H9 (cell line): ENCODE results near the gene RAB31. TPM values are rescaled to one million over a fixed set of nuclear protein-coding genes. Genes with fewer than 3 reads are reported as not detected.

Experiments
- DNase-seq: peaks from one replicate; pipeline ENCODE4 v3.0.0-alpha.2; 2017
- H2AFZ ChIP-seq: one replicate; pipeline ENCODE4 v1.6.1; 2013; ENCODE audit warnings: mild to moderate bottlenecking, low read length, control low read depth, moderate library complexity
- H2AK5ac ChIP-seq: 2 replicates; pipeline ENCODE4 v1.6.1; 2013; ENCODE audit warnings: low read length, control low read depth, mixed read lengths; ENCODE audit not compliant: insufficient read length
- H2BK120ac ChIP-seq: one replicate; pipeline ENCODE4 v1.6.1; 2013; ENCODE audit warnings: low read depth, mild to moderate bottlenecking, low read length, control low read depth, inconsistent platforms; ENCODE audit not compliant: poor library complexity, severe bottlenecking
- H2BK12ac ChIP-seq: 2 replicates; pipeline ENCODE4 v1.6.1; 2013; ENCODE audit warnings: low read length, control low read depth, mixed read lengths, low read depth; ENCODE audit not compliant: insufficient read length
- H2BK15ac ChIP-seq: 2 replicates; pipeline ENCODE4 v1.6.1; 2013; ENCODE audit warnings: low read depth, low read length, control low read depth
- H2BK20ac ChIP-seq: one replicate; pipeline ENCODE4 v1.6.1; 2013; ENCODE audit warnings: low read depth, mild to moderate bottlenecking, low read length, control low read depth, inconsistent platforms; ENCODE audit not compliant: poor library complexity, severe bottlenecking
- H2BK5ac ChIP-seq: 2 replicates; pipeline ENCODE4 v1.6.1; 2013; ENCODE audit warnings: low read length, control low read depth, mixed read lengths; ENCODE audit not compliant: insufficient read length
- H3K14ac ChIP-seq: 2 replicates; pipeline ENCODE4 v1.6.1; 2013; ENCODE audit warnings: low read length, control low read depth; ENCODE audit not compliant: insufficient read depth
- H3K18ac ChIP-seq: 2 replicates; pipeline ENCODE4 v1.6.1; 2013; ENCODE audit warnings: low read depth, mild to moderate bottlenecking, mixed read lengths, low read length, control low read depth; ENCODE audit not compliant: insufficient read length
- H3K23ac ChIP-seq: 2 replicates; pipeline ENCODE4 v1.6.1; 2013; ENCODE audit warnings: low read length, control low read depth, mixed read lengths, low read depth; ENCODE audit not compliant: insufficient read length
- H3K23me2 ChIP-seq: 2 replicates; pipeline ENCODE4 v1.6.1; 2013; ENCODE audit warnings: low read depth, mild to moderate bottlenecking, mixed read lengths, low read length, control low read depth; ENCODE audit not compliant: insufficient read length, poor library complexity, severe bottlenecking
- H3K27ac ChIP-seq: 2 replicates; pipeline ENCODE4 v1.5.1; 2013; ENCODE audit warnings: low read length, control low read depth, mixed read lengths, low read depth; ENCODE audit not compliant: insufficient read length
- H3K27me3 ChIP-seq: 2 replicates; pipeline ENCODE4 v1.6.1; 2013; ENCODE audit warnings: low read length, control low read depth, inconsistent platforms; ENCODE audit not compliant: insufficient read depth
- H3K4ac ChIP-seq: 2 replicates; pipeline ENCODE4 v1.6.1; 2013; ENCODE audit warnings: low read depth, mild to moderate bottlenecking, control low read depth, inconsistent platforms, low read length, moderate library complexity
- H3K4me1 ChIP-seq: 2 replicates; pipeline ENCODE4 v1.6.1; 2013; ENCODE audit warnings: low read length, control low read depth, inconsistent platforms; ENCODE audit not compliant: insufficient read depth
- H3K4me2 ChIP-seq: 2 replicates; pipeline ENCODE4 v1.6.1; 2013; ENCODE audit warnings: low read length, control low read depth, mixed read lengths; ENCODE audit not compliant: insufficient read length, insufficient read depth
- H3K56ac ChIP-seq: 2 replicates; pipeline ENCODE4 v1.6.1; 2013; ENCODE audit warnings: low read depth, mild to moderate bottlenecking, mixed read lengths, low read length, control low read depth; ENCODE audit not compliant: insufficient read length
- H3K79me1 ChIP-seq: 2 replicates; pipeline ENCODE4 v1.6.1; 2013; ENCODE audit warnings: low read depth, mild to moderate bottlenecking, moderate library complexity, low read length, control low read depth, inconsistent platforms; ENCODE audit not compliant: insufficient read depth, poor library complexity, severe bottlenecking
- H3K79me2 ChIP-seq: 2 replicates; pipeline ENCODE4 v1.6.1; 2013; ENCODE audit warnings: low read length, control low read depth, inconsistent platforms; ENCODE audit not compliant: insufficient read depth
- H3K9ac ChIP-seq: 2 replicates; pipeline ENCODE4 v1.6.1; 2013; ENCODE audit warnings: low read length, control low read depth, mixed read lengths; ENCODE audit not compliant: insufficient read length; ENCODE audit errors: extremely low read depth
- H3K9me3 ChIP-seq: one replicate; pipeline ENCODE4 v1.6.1; 2013; ENCODE audit warnings: low read depth, low read length, inconsistent platforms; ENCODE audit not compliant: control insufficient read depth
- H3T11ph ChIP-seq: one replicate; pipeline ENCODE4 v1.6.1; 2013; ENCODE audit warnings: mild to moderate bottlenecking, low read length, control low read depth, inconsistent platforms
- H4K20me1 ChIP-seq: one replicate; pipeline ENCODE4 v1.6.1; 2013; ENCODE audit not compliant: control insufficient read depth, insufficient read length, insufficient read depth
- H4K5ac ChIP-seq: 2 replicates; pipeline ENCODE4 v1.6.1; 2013; ENCODE audit warnings: low read depth, mild to moderate bottlenecking, mixed read lengths, low read length, control low read depth; ENCODE audit not compliant: insufficient read length
- H4K8ac ChIP-seq: replicated peaks from 2 replicates; pipeline ENCODE4 v1.6.1; 2013; ENCODE audit warnings: low read length, control low read depth, mixed read lengths, low read depth; ENCODE audit not compliant: insufficient read length
- H4K91ac ChIP-seq: 2 replicates; pipeline ENCODE4 v1.6.1; 2013; ENCODE audit warnings: low read depth, mild to moderate bottlenecking, moderate library complexity, mixed read lengths, low read length, control low read depth; ENCODE audit not compliant: insufficient read length
- H3K27ac Mint-ChIP-seq, 3 experiments: 2 replicates in 2 of 3; 3 replicates in 1 of 3; pipeline ENCODE4 v1.8.0; 2020 to 2021; ENCODE audit warnings: mixed read lengths in 3 of 3, mild to moderate bottlenecking in 1 of 3, moderate library complexity in 1 of 3
- H3K27me3 Mint-ChIP-seq: 2 replicates; pipeline ENCODE4 v1.8.0; 2021; ENCODE audit warnings: low read depth, mild to moderate bottlenecking, moderate library complexity, mixed read lengths
- H3K36me3 Mint-ChIP-seq, 3 experiments: 2 replicates in 2 of 3; 3 replicates in 1 of 3; pipeline ENCODE4 v1.8.0; 2020 to 2021; ENCODE audit warnings: low read depth in 3 of 3, mixed read lengths in 3 of 3; ENCODE audit not compliant: insufficient read depth in 1 of 3
- H3K4me1 Mint-ChIP-seq, 2 experiments: 2 replicates each; pipeline ENCODE4 v1.8.0; 2020; ENCODE audit warnings: mixed read lengths in 2 of 2
- H3K4me3 Mint-ChIP-seq, 2 experiments: 2 replicates in 1 of 2; 3 replicates in 1 of 2; pipeline ENCODE4 v1.8.0; 2020 to 2021; ENCODE audit warnings: mild to moderate bottlenecking in 2 of 2, mixed read lengths in 2 of 2, moderate library complexity in 1 of 2
- H3K9me3 Mint-ChIP-seq, 2 experiments: 2 replicates in 1 of 2; 3 replicates in 1 of 2; pipeline ENCODE4 v1.8.0; 2020; ENCODE audit warnings: mild to moderate bottlenecking in 2 of 2, mixed read lengths in 2 of 2, moderate library complexity in 1 of 2
- CTCF ChIP-seq: fragments of 200-600 bp; sonication (generic); conservative IDR thresholded peaks from 3 replicates; pipeline ENCODE4 v1.8.0; 2021; ENCODE audit warnings: antibody characterized with exemption, mild to moderate bottlenecking
- WGBS: extraction: QIAGEN DNeasy Blood & Tissue Kit; methylation state at CpG from one replicate; pipeline ENCODE4 v1.1.7; 2013; ENCODE audit warnings: missing lambda C conversion rate, low lambda C conversion rate, mixed read lengths; ENCODE audit not compliant: insufficient read length; ENCODE audit errors: extremely low coverage; 5-methylcytosine and 5-hydroxymethylcytosine counted together
- total RNA-seq: library from RNA; stranded (reverse); gene quantifications from 2 replicates; pipeline ENCODE4 v1.2.1, GENCODE V29; 2021

The RAB31 gene
- total RNA-seq, 1 experiment from 2014 or later, result 22.4 TPM

- no peak overlapping the region for H3K56ac ChIP-seq
- no peaks in the 10 kb centered on the region for H3K27me3 Mint-ChIP-seq
- H2BK15ac ChIP-seq, result no peak overlapping the region
- TF ChIP-seq CTCF, result no peak
- H4K91ac ChIP-seq, result no peak overlapping the region
- H3K18ac ChIP-seq, result no peak overlapping the region
- H3K9ac ChIP-seq, result no peak overlapping the region
- H3K79me2 ChIP-seq, result no peaks in the 10 kb centered on the region
- no peaks in the 10 kb centered on the region for H3K9me3 ChIP-seq
- no peak overlapping the region for H2BK12ac ChIP-seq
- no peaks in the 10 kb centered on the region for H3K27me3 ChIP-seq
- H4K20me1 ChIP-seq, result no peaks in the 10 kb centered on the region
- H4K5ac ChIP-seq, result no peak overlapping the region
- no peak overlapping the region for H2BK120ac ChIP-seq
- H3K4me3 Mint-ChIP-seq, result no peak overlapping the region
- no peak overlapping the region for H3K27ac Mint-ChIP-seq
- H3K27ac ChIP-seq, result no peak overlapping the region
- peaks cover 4 to 5% (median 4%) of the 10 kb centered on the region in 3 experiments for H3K36me3 Mint-ChIP-seq
- no peaks in the 10 kb centered on the region for H3K79me1 ChIP-seq
- H2AFZ ChIP-seq, result no peak overlapping the region
- no peak overlapping the region for H3T11ph ChIP-seq
- WGBS, result no CpG with 5 or more reads among the region's 5 CpGs
- no peak overlapping the region for H2BK20ac ChIP-seq
- H4K8ac ChIP-seq, result no peak overlapping the region
- H3K4me2 ChIP-seq, result no peak overlapping the region
- no peak overlapping the region for H2BK5ac ChIP-seq
- no peak overlapping the region for H3K14ac ChIP-seq
- H3K4ac ChIP-seq, result no peak overlapping the region
- no peak overlapping the region for H2AK5ac ChIP-seq
- 0 out of 2 replicates have a peak, but pooled peaks cover 5% of the 10 kb centered on the region for H3K4me1 ChIP-seq
- no peak for DNase-seq
- no peaks in the 10 kb centered on the region for H3K23me2 ChIP-seq
- no peak overlapping the region for H3K23ac ChIP-seq
- H3K9me3 Mint-ChIP-seq, result peaks cover 2 to 3% of the 10 kb centered on the region in 2 experiments; a peak in 4 of 5 replicates
- H3K4me1 Mint-ChIP-seq, result peaks cover 10 to 13% of the 10 kb centered on the region in 2 experiments; a peak in 3 of 4 replicates
Observed at GRCh38 chr18:9726175-9726574, 18.1 kb downstream of the RAB31 start.
